Kidney capillary endothelial cell (primary cell): Measurements from ENCODE around the gene GPR84.

Source experiments
- DNase-seq: peaks from one replicate; pipeline ENCODE4 v3.0.0-alpha.2; 2018; ENCODE audit warnings: low spot score

Gene GPR84

DNA sequence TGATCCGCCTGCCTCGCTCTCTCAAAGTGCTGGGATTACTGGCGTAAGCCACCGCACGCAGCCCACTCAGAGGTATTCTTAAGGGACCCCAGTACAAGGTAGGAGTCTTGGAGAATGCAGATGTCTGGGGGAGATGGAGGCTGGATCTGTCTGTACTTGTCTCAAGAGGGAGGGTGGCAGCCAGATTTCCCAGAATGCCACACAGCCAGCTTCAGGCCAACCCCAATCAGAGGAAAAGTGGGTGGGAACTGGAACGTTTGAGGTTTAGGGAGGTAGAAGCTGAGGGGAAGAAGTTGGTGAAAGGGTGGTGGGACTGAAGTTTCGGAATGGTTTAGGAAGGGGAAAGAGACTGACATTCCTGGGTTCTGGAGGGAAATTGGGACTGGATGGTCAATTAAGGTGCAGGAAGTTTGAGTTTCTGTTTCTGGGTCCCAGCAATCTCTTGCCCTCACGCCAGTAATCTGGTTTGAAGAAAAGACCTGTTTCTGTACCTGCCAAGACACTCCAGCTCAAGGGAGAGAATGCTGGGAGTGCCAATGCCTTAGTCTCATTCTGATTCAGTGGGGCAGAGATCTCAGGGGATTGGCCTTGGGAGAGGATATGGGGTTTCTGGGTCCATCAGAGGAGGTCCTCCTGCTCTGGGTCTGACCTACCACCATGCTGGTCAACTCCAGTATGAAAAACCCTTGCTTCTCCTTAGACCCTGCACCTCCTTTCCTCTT lies 28.4 kb upstream of the GPR84 start:
- no peak for DNase-seq

DNA sequence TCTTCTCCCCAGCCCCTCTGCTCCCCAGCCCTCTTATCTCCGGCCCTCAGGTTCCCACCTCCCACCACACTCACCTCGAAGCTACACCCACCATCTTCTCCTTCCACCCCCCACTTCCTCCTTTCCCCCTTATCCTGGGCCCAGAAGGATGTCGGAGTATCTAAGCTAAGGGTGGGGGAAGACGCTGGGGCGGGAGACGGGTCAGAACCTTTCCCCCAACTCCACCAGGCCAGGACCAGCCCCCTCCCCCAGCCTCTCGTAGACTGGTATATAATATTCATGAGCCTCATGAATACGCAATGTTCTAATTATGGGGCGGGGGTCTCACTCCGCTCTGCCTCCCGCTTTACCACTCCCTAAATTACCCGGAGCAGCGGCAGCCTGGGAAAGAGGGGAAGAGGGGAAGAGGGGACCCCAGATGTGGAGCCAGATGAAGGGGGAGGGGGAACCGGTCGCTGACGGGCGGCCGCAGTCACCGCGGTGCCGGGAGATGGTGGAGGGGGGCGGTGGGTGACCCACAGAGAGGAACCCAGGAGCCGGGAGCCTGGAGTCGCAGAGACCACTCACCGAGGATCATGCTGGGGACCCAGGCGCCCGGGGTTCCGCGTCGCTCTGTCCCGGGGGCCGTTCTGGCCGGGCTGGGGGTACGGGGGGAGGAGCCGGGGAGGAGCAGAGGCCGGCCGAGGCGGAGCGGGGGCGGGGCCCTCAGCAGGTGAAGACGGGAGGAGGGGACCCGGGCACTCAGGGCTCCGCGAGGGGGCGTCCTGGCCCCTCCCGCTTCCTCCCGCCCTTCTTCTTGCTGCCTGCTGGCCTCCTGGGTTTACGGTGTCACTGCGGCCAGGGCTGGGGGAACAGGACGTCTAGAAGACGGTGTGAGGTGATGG lies 26.6 kb upstream of the GPR84 start:
- DNase-seq: no peak

DNA sequence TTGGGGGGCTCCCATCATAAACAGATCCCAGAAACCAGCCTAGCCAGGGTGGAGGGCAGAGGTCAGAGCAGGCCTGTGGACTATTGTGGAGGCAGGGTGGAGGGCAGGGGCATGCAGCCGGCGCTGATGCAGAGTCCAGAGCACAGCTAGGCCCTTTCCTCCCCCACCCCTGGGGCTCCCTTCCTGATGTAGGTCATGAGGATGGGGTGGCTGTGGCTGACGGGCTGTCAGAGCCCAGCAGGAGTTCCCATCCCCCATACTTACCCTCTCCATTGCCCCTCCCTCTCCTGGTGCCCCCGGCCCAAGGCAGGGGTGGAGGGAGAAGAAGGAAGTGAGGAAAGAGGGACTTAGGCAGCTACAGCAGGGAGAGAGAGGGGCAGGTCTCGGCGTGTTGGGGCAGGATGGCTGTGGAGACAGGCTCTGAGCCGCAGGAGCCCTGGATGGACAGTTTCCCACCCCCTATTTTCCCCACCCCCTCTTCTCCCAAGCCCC lies 25.9 kb upstream of the GPR84 start:
- DNase-seq: no peak

DNA sequence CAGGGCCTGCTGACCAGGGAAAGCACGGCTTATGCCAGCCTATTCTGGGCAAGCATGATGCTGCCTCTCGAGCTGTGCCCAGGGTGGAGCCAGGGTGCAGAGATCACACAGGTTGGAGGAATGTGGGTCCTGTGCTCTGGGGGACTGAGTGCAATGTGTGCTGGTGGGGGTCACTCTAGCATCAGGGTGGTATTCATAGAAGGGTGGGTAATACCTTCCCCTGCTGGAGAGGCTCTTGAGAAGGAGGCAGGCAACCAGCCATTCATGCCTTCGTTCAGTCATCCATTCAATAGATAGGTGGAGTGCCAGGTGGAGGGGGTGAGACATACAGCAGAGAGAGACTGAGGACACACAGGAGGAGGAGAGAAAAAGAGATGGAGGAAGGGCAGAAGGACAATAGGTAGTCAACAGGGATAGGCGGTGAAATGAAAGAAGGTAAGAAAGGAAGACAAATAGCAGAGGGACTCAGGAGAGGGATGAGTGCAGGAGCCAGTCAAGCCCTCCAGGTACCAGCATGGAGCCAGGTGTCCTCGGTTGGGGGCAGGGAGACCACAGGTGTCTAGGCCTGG lies 25.4 kb upstream of the GPR84 start:
- no peak for DNase-seq

DNA sequence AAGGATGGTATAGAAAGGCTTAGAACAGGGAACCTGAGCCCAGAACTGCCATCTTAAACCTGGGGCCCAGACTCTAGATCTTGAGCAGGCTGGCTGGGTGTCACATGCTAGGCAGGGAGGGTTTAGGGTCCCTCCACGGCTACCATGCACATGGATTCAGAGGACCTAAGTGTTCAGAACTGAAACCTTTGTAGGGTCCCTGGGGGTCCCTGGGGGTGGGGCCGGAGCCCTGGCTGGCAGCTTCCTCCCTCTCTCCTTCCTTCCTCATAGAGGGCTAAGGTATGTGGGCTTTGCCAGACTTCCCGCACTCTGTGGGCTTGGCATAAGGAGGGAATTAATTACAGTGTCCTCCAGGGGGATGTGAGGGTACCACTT lies 24.8 kb upstream of the GPR84 start:
- DNase-seq: no peak

DNA sequence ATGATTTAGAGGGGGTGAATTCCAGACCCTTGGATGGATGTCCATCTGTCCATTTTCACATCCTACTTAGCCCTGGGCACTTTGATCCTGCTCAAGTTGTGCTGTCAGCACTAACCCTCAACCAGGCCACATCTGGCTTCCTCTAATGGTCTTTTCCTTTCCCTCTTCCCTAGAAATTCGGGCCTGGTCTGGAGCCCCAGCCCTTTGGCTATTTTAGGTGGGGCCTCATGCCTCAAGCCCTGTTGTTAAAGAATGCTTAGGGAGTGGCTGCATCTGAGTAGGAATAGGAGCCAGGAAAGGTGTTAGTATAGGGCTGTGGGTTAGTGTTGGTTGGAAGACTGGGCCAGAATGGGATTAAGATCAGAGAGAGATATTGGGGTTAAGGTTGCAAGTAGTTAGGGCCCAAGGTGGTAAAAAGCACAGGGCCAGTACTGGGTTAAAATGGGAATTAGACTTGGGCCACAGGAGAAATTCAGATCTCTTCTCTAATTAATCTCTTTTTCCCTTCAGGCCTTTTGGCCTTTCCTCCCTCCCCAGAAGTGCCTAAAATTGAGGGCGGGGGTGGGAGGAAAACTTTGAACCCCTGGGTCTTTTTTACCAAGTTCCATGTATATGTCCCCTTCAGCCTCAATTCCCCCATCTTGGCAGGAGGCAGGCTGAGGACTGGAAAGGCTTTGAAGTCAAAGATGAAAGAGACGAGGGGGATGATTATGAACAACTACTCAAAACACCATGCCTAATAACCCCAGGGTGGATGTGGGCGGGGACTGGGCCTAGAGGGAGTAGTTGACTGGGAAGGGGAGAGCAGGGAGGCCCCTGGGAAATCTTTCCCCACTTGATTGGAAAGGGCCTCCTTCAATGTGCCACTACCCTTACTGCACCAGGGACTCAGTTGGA lies 24.2 kb upstream of the GPR84 start:
- DNase-seq: no peak

DNA sequence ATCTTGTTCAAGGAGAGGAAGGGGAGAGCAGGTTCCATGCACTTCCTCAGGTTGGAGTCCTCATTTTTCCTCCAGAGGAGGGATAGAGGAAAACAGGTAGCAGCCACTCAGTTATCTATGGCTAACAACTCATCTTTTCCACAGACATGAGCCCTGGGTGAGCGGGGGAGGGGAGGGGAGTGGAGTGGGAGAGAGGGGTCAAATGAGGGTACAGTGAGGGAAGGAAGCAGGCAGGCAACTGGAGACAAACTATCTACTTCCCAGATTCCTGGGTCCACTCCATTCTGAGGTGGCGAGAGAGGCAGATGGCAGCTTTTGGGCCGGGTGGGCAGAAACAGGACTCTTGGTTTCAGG lies 22.8 kb upstream of the GPR84 start:
- no peak for DNase-seq

DNA sequence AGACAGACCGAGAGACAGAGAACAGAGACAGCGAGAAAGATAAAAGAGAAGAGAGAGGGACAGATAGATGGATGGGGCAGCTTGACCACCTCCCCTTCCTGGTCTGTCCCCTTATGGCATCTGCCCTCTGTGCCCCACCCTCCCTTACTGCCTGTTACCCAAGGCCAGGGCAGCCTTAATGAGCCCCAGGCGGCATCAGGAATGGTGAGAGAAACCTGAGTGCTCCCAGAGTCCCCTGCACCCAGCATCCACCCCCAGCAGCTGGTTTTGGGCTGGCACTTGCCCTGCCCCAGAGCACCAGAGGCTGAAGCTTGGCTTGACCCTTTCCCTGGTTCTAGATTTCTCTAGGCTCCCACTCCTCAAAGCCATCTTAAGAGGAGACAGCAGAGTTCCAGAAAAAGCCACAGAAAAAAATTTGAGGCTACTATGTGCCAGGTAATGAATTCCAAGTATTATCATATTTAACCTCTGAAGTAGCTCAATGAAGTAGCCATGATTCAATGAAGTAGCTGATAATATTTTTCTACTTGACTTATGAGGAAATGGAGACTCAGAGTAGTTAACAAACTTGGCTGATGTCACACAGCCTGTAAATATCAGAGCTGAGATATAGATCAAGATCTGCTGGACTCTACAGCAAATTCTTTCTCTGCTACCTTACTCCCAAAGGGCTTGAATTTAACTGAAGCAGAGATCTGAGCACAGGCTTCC lies 22.3 kb upstream of the GPR84 start:
- no peak for DNase-seq

DNA sequence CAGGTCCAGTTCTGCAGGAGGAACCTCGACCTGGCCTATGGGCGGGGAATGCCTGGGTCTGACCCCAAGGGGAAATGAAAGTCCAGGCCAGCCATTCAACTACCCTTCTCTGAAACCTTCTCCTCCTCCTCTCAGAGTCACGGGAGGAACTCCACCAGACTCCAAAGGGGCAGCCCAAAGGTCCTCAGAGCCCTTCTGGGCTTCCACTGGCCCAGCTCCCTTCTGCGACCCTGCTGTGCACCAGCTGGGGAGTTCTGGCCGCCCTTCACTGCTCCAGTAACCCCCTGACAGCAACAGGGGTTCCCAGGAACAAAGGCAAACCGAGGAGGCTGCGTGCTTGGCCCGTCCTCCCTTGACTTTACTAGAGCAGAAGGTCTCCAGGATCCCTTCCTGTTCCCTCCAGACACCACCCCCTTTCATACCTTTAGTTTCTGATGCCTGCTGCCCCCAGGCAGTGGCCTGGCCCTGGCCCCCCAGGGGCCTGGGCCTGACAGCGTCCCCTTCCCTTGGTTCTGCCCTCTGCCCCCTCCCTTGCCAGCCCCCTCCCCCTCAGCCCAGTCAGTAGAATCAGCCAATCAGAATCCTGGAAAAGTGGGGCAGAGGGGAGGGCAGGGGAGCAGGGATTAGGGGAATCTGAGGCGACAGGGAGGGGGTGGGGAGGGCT lies 21.1 kb upstream of the GPR84 start:
- no peak for DNase-seq

DNA sequence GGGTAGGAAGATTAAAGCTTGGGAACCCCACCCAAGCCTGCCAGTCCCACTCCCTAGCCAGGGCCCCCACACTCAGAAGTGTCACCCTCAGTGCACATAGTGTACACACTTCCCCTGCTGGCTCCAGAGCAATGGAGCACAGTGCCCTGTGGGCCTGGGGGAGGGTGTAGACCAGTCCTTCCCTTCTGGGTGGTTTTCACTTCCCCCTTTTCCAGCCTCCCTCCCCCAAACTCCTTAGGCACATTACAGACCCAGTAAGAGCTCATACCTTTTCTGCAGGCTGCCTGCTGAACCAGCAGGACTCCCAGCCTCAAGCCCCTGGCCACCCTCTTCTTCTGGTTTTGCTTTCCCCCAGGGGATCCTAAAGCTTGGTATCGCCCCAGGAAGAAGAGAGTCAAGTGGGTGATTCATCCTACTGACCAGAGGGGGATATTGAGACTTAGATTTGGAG lies 20.3 kb upstream of the GPR84 start, which contains the start of gene ZNF385A:
ZNF385A (minus strand) TSS at position 143 of the 451 bp plus-strand sequence. CDS start 219 bp downstream, outside the sequence.
- no peak for DNase-seq

DNA sequence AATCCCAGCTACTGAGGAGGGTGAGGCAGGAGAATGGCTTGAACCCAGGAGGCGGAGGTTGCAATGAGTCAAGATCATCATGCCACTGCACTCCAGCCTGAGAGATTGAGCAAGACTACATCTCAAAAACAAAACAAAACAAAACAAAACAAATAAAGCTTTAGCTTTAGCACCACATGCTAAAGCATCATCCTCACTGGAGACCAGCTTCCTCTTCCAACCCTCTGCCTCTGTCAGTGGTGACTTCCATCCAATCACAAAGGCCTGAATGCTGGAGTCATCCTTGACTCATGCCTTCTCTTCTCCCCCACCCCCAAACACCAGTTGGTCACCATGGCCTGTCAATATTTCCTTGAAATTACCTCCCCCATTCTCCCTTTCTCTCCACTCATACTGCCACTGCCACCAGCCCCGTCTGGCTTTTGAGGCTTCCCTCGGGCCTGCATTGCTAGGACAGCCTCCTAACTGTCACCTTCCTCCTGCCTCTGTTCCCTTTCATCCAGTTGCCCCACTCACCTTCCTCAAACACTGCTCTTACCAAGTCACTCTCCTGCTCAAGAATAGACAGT lies 18.8 kb upstream of the GPR84 start:
- peak; percentile 91 for DNase-seq

DNA sequence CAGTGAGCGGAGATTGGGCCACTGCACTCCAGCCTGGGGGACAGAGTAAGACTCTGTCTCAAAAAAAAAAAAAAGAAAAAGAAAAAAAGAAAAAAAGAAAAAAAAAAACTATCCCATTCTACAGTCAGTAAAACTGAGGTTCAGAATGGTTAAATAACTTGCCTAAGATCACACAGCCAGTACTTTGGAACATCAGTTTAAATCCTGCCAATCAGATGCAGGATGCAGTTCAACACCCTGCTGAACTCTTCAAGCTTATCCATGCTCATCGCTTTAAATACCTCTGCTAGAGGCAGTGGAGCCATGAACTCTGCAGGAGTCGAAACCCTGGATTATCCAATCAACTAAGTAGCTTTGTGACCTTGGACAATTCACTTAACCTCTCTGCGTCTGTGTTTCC lies 16.9 kb upstream of the GPR84 start:
- no peak for DNase-seq

DNA sequence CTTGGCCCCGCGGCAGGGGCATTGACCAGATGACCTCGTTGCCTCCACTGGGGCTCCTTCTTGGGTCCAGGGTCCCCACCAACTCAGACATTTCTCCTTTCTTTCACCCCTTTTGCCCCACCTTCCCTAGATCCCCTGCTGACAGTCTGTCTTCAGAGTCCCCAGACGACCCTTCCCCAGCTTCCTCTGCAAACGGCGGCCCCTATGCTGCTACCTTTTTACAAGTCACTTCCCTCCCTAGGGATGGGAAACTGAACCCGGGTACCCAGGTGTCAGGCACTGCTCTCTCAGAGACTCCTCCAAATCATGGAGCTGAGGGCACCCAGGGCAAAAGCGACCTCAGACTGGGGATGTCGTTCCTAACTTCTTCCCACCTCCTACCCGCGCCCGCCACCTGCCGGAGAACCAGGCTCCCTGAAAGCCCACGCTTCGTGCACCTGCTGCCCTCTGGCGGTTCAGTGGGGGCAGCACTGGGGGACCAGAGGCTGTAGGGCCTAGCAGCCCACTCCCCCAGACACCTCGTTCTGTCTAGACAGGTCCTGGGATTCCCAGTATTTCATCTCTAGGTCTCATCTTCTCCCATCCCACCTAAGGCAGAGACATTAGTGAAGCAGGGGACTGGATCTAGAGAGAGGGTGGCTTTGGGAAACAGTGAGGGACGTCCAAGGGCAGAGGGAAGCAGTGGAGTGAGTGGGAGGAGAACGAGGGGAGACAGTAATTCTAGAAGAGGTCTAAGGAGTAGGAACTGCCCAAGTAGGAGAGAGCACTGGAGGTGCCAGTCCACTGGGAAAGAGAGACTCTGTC lies 15.3 kb upstream of the GPR84 start:
- DNase-seq: peak; percentile 82

DNA sequence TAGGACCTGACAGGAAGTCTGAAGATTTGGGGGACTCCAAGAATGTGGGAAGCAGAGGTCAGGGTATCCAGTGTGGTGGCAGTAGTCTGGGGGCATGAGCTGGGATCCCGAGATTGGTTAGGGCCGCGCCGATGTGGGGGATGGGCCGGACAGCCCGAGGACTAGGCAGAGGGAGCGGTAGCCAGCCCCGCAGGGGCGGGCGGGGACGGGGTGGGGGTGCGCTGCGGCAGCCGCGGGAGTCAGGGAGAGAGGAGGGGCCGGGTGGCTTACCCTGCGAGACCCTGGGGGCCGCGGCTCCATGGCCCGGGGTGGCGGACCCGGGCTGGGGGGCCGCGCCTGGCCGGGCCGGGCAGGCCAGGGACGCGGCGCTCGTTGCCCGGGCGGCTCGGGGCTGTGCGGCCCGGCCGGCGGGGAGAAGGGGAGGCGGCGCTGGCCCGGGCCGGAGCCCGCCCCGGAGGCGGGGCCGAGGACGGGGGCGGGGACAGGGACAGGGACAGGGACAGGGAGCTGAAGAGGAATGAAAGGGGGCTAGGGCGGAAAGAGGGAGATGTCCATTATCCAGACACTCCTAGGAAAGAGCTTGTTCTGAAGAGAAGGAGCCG lies 14.6 kb upstream of the GPR84 start:
- DNase-seq: no peak

DNA sequence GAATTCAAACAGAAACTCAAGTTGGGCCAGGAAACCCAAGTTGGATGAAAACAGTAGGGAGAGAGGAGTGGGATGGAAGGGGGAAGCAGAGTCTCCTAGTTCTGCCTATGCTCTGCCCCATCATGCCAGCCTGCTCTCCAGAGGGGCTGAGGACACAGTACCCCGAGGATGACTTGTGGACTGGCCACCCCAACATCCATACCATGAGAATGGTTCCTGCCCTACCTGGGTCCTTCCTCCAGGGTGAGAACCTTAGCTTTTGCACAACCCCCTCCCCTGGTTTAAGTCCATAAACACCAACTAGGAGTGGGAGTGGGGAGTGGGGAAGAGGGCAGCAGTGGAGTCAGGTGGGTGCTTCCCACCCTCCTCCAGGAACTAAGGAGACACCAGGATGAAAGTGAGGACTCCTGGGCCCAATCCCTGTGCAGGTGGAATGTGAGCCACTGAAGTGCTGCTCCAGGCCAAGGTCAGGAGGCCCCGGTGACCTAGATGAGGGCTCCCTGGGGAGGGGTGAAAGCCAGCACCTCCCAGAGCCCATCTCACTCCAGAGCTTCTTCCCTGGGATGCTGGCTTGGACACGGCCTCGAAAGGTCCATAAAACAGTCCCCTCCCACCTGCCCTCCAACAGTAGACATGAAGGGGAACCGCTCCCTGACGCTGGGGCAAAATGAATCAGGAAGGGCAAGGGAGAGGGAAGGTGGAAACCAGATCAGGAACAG lies 13.7 kb upstream of the GPR84 start:
- DNase-seq: no peak

DNA sequence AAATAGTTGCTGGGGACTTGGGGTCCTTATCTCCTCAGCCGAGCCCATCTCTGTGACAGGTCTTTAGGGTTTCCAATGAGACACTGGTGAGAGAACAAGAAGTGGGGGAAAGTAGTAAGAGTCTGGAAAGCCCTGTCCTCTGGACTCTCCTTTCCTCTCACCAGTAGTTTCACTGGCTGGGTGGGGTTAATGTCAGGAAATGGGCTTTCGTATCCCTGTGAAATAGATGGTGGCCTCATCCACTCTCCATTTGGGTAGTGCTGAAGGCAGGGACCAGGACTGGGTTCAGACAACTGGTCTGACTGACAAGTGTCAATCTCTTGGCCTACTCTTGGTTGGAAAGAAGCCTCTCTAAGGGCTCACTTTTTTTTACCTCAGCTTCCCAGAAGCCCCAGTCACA lies 12.7 kb upstream of the GPR84 start:
- DNase-seq: no peak

DNA sequence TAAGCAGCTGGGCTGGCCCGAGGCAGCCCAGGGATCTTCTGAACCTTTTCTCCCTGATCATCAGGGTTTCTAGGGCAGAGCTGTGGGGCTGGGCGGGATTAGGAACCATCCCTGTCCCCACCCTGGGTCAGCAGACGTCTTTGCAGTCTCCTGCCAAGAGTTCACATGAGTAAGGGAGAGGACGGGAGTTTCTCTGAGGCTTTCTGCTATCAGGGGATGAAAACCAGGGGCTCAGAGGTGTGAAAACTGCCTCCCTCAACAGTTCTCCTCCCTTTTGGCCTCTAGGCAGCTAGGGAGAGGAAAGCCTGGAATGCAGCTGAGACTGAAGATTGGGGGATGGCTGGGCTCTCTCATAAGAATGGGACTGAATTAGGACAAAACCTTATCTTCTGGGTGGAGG lies 12.3 kb upstream of the GPR84 start:
- no peak for DNase-seq

DNA sequence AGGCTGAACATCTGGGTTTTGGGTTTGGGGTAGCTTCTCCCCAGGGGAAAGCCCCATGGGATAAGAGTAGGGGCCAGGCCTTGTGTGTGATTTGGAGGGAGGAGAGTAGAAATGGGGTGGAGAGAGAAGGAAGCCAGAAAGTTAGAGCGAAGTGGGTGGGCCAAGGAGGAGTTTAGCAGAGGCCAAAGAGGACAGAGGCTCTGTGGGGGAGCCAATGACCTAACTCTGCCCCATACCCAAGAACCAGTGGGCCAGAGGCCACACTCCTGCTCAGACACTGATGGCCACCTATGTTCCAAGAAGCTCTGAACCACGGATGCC lies 10.9 kb upstream of the GPR84 start:
- no peak for DNase-seq
